DMS153 treated with DMSO at 0.1 percent for 48 hours (cell line): ENCODE measurements around the gene ELANE.
"Not testable (repeated sequence)": the region's sequence is repeated elsewhere in the genome, so short reads cannot be mapped to it uniquely, and the experiment has no call there.

Experiments used
- DNase-seq: peaks from one replicate; lab custom pipeline; 2025; ENCODE audit not compliant: unreplicated experiment; lab: John Stamatoyannopoulos, UW

ELANE gene

DNA sequence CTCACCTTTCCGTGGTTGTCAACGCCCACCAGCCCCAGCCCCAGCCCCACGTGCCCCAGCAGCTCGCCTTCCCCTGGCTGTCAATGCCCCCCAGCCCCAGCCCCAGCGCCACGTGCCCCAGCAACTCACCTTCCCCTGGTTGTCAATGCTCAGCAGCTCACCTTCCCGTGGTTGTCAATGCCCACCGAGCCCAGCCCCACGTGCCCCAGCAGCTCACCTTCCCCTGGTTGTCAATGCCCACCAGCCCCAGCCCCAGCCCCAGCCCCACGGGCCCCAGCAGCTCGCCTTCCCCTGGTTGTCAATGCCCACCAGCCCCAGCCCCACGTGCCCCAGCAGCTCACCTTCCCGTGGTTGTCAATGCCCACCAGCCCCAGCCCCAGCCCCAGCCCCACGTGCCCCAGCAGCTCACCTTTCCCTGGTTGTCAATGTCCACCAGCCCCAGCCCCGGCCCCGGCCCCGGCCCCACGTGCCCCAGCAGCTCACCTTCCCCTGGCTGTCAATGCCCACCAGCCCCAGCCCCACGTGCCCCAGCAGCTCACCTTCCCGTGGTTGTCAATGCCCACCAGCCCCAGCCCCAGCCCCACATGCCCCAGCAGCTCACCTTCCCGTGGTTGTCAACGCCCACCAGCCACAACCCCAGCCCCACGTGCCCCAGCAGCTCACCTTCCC is 26.0 kb downstream of the ELANE start:
- not testable (repeated sequence) for DNase-seq

DNA sequence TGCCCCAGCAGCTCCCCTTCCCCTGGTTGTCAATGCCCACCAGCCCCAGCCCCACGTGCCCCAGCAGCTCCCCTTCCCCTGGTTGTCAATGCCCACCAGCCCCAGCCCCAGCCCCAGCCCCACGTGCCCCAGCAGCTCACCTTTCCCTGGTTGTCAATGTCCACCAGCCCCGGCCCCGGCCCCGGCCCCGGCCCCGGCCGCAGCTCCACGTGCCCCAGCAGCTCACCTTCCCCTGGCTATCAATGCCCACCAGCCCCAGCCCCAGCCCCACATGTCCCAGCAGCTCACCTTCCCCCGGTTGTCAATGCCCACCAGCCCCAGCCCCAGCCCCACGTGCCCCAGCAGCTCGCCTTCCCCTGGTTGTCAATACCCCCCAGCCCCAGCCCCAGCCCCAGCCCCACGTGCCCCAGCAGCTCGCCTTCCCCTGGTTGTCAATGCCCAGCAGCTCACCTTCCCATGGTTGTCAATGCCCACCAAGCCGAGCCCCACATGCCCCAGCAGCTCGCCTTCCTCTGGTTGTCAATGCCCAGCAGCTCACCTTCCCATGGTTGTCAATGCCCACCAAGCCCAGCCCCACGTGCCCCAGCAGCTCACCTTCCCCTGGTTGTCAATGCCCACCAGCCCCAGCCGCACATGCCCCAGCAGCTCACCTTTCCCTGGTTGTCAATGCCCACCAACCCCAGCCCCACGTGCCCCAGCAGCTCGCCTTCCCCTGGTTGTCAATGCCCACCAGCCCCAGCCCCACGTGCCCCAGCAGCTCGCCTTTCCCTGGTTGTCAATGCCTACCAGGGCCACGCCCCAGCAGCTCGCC is 26.9 kb downstream of the ELANE start:
- DNase-seq: not testable (repeated sequence)

DNA sequence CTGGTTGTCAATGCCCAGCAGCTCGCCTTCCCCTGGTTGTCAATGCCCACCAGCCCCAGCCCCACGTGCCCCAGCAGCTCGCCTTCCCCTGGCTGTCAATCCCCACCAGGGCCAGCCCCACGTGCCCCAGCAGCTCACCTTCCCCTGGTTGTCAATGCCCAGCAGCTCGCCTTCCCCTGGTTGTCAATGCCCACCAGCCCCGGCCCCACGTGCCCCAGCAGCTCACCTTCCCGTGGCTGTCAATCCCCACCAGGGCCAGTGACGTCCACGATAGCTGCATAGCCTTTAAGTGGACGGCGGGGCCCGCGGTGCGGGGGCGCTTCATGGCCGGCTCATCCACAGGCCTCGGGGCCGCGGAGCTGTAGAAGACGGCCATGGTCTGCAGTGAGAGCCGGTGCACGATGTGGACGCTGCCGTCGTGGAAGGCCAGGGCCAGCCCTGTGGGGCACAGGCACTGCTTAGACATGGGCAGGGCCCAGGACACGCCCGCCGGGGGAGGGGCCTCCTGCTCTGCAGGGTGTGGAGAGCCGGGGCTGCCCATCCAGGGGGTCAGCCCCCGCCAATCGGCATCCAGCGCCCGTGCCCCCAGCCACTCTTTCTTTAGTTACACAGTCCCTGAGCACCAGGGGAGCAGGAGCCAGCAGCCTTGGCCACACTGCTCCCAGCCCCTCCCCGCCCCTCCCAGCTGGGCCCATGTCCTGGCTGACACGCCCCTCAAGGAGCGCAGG is 27.8 kb downstream of the ELANE start:
- no peak for DNase-seq

DNA sequence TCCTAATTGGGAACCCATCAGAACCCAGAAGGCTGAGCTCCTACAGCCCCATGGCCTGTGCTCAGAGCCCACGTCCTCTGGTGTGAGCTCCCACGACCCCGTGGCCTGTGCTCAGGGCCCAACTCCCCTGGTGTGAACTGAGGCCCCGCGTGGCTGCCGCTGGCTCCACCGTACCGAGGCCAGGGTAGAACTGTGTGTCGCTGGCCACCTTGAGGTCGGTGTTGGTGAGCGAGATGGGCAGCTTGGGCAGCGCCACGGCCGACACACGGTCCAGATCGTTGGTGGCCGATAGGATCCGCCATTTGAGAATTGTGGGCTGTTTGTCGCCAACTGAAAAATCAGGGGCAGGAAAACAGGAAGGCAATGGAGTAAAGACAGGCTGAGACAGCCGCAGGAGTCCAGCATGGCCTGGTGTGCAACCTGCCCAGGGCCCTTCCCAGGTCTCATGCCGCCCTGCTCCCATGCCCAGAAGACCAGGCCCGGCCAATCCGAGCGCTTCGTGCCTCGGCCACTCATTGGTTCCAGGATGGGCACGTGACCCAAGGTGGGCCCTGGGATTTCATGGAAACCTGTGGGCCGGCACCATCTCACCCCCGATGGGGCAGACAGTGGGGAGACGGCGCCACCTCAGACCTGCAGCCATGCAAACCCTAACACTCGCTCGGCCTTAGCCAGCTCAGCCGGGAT is 29.4 kb downstream of the ELANE start:
- no peak for DNase-seq

DNA sequence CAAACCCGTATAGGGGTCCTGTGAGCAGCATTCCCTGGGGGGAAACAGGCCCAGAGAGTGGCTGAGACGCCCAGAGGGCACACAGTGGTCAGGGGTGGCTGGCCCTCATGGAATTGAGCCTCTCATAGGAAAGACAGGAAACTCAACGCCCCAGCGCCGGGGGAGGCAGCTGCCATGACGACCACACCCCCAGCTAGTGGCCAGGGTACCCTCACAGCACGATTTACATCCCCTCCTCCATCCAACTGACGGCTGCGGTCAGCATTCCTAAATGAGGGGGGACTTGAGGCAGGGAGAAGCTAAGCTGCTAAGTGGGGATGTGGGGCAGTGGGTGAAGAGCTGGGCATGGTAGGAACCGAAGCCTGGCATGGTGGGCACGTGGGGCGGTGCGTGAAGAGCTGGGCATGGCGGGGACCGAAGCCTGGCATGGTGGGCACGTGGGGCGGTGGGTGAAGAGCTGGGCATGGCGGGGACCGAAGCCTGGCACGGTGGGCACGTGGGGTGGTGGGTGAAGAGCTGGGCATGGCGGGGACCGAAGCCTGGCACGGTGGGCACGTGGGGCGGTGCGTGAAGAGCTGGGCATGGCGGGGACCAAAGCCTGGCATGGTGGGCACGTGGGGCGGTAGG is 30.9 kb downstream of the ELANE start:
- DNase-seq: no peak

DNA sequence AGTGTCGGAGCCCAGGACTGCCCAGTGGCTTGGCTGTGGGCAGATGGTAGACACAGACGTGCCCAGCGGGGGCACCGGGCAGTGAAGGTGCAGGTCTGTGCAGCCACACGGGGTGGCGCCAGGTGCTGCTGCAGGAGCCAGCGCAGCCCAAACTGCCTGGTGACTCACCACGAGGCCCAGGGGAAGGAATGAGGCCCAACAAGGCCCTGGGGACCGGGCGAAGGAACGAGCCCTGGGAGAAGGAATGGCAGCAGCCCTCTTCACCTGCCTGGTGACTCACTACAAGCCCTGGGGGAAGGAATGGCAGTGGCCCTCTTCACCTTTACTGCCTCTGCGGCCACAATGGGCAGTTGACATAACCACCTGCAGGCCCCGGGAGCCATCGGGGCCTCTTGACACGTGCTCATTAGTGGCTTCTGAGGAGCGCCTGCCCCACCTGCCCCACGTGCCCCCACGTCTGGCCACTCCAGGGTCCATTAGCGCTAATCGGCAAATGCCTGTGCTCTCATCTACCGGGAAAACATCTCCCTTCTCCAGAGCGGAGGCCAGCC is 31.6 kb downstream of the ELANE start:
- no peak for DNase-seq

DNA sequence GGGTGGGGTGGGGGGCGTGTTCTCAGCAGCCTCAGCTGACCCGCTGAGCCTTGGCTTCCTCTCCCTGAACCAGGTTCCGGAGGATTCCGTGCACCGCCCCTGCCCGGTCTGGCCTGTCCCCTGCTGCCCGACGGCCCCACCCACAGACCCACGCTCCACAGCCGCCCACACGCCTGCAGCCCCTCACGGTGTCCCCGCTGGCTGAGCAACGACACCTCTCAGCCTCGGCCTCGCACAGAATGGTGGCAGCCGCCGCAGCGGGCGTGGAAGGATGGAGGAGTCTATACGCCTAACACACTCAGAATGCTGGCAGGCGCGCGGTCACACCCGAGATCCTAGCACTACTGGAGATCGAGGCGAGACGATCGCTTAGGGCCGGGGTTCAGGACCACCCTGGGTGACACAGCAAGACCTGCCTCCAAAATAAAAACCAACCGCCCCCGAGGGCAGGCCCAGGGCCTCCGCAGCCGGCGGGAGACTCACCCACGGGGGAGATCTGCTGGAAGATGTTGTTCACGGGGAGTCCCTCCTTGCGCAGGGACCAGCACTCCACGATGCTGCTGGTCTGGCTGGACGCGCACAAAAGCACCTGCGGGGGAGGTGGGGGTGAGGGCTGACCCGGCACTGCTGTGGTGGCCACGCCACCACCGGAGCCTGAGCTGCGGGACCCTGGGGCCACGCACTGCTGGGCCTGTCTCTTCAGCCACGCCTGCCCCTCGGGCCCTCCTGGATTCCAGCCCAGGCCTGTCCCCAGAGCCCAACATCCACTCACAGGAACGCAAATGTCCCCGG is 32.5 kb downstream of the ELANE start:
- no peak for DNase-seq

DNA sequence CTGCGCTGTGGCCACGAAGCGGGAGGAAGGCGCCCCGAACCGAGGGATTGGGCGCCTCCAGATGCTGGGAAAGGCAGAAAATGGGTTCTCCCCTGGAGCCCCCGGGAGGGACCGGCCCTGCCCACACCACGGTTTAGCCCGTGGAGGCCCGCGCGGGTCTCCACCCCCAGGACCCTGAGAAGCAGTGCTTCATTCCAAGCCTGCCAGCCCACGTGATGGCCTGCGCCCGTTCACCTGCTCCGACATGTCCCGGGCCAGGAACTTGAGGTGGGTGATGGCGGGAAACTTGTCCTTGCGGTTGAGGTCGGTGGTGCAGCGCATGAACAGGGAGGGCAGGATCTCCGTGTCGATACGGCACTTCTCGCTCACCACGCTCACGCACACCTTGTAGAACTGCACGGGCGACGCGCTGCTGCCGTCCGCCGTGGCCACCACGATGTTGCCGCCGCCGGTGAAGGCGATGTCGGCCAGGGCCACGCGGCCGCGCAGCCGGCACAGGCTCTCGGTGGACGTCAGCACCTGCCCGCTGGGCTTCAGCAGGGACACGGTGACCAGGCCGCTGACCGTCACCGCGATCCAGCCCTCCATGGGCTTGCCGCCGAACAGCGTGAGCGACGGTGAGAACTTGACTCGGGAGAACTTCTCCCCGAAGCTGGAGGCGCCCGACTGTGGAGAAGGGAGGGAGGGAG is 33.6 kb downstream of the ELANE start:
- DNase-seq: no peak

DNA sequence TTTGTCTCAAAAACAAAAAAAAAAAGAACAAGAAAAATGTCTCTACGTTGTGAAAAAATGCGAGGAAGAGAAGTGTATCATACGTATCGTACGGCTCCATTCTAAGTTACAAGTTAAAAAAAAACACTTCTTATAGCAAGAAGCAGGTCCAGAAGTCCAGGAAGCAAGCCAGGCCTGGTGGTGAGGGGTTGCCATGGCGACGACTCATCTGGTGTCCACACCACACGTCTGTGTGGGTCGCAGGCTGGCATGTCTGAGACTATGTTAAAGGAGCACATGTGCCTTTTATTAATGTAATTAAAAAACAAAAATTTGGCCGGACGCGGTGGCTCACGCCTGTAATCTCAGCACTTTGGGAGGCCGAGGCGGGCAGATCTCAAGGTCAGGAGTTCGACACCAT is 35.0 kb downstream of the ELANE start:
- no peak for DNase-seq

DNA sequence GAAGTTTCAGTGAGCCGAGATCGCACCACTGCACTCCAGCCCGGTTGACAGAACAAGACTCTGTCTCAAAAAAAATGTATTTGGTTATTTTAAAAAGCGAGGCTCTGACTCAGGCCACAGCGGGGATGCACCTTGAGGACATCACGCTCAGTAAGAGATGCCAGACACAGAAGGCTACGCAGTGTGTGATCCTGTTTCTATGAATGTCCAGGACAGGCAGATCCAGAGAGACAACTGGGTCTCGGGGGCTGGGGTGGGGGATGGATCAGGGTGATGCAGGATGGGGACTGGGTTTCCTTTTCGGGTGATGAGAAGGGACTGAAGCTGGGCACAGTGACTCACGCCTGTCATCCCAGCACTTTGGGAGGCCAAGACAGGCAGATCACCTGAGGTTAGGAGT is 35.5 kb downstream of the ELANE start:
- no peak for DNase-seq

DNA sequence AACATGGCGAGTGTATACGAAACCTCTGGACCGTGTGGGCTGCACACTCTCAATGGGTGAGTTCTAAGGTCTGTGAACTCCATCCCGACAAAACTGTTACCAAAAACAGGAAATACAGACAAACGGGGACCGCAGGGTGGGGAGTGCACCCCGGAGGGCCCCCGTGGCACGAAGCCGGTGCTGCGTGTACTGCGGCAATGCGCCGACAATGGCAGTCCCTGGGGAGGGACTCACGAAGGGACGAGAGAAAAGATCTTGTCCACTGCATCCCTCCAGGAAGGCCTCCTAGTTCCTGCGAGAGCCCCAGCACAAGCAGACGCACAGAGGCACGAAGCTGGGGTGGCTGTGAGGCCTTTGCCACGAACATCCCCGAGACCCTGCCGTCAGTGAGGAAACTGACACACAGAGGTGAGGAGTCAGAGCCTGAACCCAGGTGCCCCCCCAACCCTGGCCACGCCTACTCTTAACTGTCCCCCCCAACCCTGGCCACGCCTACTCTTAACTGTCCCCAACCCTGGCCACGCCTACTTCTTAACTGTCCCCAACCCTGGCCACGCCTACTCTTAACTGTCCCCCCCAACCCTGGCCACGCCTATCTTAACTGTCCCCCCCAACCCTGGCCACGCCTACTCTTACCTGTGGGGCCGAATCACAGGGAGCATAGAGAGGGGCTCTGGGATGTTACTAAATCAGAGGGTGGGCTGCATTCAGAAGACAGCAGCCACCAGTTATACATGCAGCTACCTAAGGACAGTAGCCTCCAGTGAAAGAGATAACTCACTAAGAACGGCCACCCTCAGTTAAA is 36.7 kb downstream of the ELANE start:
- DNase-seq: no peak

DNA sequence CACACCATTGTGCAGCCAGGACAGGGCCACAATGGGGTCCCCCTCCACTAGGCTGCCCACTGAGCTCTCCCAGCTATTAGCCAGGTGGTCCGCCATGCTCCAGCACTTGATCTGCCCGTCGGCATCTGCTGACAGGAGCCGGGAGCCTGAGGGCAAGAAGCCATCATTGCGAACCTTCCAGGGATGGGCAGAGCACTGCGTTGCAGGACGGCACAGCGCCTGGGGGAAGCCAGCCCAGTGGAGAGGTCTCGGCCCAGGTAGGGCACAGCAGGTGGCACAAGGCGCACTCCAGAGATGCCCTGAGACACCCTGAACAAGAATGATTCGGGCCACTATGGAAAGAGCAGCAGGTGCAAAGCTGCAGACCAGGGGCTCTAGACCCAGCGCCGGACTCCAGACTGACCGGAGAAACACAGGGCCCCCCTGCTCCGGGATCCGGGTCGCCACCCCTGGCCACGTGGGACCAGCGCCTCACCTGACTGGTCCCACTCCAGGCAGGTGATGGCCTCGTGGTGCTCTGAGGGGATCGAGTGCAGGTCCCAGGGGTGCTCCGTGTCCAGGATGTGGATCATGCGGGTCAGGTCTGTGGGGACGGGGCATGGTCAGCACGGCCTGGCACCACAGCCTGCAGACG is 37.7 kb downstream of the ELANE start:
- no peak for DNase-seq

DNA sequence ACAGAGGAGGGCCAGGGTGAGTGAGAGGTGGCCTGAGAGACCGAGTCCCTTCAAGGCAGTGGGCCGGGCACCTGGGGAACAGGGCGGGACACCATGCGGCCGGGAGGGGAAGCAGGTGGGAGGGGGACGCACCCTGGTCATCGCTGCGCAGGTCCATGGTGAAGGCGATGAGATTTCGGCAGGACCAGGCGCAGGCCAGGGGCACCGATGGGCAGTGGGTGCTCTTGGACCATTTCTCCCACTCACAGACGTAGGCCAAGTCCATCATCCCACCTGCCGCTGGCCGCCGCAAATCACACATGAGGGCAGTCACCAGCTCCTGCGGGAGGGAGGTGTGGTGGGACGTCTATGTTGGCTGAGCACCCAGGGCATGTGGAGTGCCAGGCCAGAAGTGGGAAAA is 38.7 kb downstream of the ELANE start:
- no peak for DNase-seq

DNA sequence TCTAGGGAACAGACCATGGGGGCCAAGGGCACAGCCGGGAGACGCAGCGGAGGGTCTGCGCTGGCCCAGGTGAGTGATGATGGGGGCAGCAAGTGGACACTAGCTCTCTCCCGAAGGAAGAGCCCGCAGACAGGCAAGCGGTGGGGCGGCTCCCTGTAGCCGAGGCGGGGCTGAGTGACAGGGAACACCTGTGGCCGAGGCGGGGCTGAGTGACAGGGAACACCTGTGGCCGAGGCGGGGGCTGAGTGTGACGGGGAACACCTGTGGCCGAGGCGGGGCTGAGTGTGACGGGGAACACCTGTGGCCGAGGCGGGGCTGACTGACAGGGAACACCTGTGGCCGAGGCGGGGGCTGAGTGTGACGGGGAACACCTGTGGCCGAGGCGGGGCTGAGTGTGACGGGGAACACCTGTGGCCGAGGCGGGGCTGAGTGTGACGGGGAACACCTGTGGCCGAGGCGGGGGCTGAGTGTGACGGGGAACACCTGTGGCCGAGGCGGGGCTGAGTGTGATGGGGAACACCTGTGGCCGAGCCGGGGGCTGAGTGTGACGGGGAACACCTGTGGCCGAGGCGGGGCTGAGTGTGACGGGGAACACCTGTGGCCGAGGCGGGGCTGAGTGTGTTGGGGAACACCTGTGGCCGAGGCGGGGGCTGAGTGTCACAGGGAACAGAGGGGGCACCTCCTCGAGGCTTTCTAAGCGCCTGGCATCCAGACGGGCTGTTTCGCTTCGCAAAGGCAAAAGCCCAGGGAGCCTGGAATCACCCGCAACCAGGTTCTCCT is 39.5 kb downstream of the ELANE start:
- not testable (repeated sequence) for DNase-seq

DNA sequence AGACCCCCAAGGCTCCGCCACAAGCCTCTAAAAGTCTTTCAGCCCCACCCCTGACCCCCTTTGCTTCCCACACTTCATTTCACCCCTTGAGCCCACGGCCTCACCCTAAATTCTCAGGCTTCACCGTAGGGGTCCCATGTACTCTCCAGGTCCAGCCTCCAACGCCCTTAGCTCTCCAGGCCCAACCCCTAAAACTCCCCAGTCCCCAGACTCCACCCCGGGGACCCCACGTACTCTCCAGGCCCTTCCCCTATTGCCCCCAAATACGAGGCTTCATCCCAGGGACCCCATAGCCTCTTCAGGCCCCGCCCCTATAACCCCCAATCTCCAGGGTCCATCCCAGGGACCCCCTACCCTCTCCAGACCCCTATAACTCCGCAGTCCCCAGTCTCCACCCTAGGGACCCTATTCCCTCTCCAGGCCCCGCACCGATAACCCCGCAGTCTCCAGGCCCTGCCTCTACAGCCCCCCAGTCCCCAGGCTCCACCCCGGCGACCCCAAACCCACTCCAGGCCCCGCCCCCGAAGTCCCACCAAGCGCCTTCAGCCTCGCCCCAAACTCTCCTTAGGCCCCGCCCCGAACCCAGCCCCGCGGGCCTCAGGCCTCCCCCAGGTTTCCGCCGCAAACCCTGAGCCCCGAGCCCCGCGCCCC is 40.3 kb downstream of the ELANE start:
- DNase-seq: no peak

DNA sequence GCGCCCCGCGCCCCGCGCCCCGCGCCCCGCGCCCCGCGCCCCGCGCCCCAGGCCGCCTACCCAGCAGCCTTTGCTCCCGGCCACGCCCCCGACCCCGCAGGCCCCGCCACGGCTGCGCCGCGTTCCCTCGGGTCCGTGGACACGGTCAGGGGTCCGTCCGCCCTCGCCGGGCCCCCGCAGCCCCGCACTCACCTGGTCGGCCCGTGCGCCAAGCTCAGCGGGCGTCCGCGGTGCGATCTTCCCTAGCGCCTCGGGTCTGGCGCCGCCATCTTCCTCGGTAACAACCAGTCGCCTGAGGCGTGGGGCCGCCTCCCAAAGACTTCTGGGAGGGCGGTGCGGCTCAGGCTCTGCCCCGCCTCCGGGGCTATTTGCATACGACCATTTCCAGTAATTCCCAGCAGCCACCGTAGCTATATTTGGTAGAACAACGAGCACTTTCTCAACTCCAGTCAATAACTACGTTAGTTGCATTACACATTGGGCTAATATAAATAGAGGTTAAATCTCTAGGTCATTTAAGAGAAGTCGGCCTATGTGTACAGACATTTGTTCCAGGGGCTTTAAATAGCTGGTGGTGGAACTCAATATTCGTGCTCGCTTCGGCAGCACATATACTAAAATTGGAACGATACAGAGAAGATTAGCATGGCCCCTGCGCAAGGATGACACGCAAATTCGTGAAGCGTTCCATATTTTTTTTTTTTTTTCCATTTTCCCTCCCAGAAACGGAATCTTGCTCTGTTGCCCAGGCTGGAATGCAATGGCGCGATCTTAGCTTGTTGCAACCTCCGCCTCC is 41.0 kb downstream of the ELANE start, which contains the start of the genes MED16 and RNU6-9:
Gene MED16, minus strand, starts transcription at position 294 of the 796 bp plus-strand sequence. CDS start 2,056 bp downstream, outside the sequence.
Gene RNU6-9, plus strand, starts transcription at position 591 of the 796 bp plus-strand sequence.
- peak; percentile 28 for DNase-seq
